Measurements from ENCODE around the gene SKAP1. TPM values are rescaled to one million over a fixed set of nuclear protein-coding genes. Genes with fewer than 3 reads are reported as not detected.

SKAP1 gene
- total RNA-seq, 1 donor from 2014 or later, result not detected

- no peaks in the 10 kb centered on the region for H3K4me1 Mint-ChIP-seq (ENCODE audit: low read depth, unreplicated experiment)
- TF ChIP-seq, protein P1, sequence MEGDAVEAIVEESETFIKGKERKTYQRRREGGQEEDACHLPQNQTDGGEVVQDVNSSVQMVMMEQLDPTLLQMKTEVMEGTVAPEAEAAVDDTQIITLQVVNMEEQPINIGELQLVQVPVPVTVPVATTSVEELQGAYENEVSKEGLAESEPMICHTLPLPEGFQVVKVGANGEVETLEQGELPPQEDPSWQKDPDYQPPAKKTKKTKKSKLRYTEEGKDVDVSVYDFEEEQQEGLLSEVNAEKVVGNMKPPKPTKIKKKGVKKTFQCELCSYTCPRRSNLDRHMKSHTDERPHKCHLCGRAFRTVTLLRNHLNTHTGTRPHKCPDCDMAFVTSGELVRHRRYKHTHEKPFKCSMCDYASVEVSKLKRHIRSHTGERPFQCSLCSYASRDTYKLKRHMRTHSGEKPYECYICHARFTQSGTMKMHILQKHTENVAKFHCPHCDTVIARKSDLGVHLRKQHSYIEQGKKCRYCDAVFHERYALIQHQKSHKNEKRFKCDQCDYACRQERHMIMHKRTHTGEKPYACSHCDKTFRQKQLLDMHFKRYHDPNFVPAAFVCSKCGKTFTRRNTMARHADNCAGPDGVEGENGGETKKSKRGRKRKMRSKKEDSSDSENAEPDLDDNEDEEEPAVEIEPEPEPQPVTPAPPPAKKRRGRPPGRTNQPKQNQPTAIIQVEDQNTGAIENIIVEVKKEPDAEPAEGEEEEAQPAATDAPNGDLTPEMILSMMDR (IDR thresholded peaks at IDR 0.05; ENCODE audit: insufficient read depth, low read depth, low read length), result no peak
- no peak for TF ChIP-seq EZH2 (IDR thresholded peaks at IDR 0.05; ENCODE audit: insufficient read depth, low read length)
- H3K4me3 ChIP-seq (ENCODE audit: insufficient read depth, low read depth, low read length), result no peak overlapping the region
- no peak overlapping the region for H2AFZ ChIP-seq (ENCODE audit: low read depth, low read length)
- FAIRE-seq, result no peak
- H3K4me3 Mint-ChIP-seq (ENCODE audit: unreplicated experiment), result no peak overlapping the region
- peaks cover 60% of the 10 kb centered on the region for H3K27me3 ChIP-seq (ENCODE audit: insufficient read depth, low read length)
- no peaks in the 10 kb centered on the region for H3K36me3 ChIP-seq (ENCODE audit: insufficient read depth, low read length)
- H3K27ac Mint-ChIP-seq (ENCODE audit: unreplicated experiment), result no peak overlapping the region
- DNase-seq (ENCODE audit: low read depth), result no peak
- H3K4me2 ChIP-seq (ENCODE audit: low read length), result no peak overlapping the region
- no peak overlapping the region for H3K9ac ChIP-seq (ENCODE audit: low read length)
- no peak overlapping the region for H3K27ac ChIP-seq (ENCODE audit: low read depth, low read length)
- H3K79me2 ChIP-seq (ENCODE audit: insufficient read depth, low read length), result no peaks in the 10 kb centered on the region
- peaks cover 29% of the 10 kb centered on the region for H3K27me3 Mint-ChIP-seq (ENCODE audit: low read depth, unreplicated experiment)
- no peaks in the 10 kb centered on the region for H3K9me3 ChIP-seq (ENCODE audit: insufficient read depth, low read depth, low read length)
- no peaks in the 10 kb centered on the region for H3K36me3 Mint-ChIP-seq (ENCODE audit: low read depth, unreplicated experiment)
- H3K4me1 ChIP-seq (ENCODE audit: insufficient read depth, low read length), result no peaks in the 10 kb centered on the region
- H3K9me3 Mint-ChIP-seq (ENCODE audit: unreplicated experiment), result no peaks in the 10 kb centered on the region
- no peaks in the 10 kb centered on the region for H4K20me1 ChIP-seq (ENCODE audit: insufficient read depth, low read length)
Measured at GRCh38 chr17:48333034-48333530, 96.9 kb downstream of the SKAP1 start.

DNA sequence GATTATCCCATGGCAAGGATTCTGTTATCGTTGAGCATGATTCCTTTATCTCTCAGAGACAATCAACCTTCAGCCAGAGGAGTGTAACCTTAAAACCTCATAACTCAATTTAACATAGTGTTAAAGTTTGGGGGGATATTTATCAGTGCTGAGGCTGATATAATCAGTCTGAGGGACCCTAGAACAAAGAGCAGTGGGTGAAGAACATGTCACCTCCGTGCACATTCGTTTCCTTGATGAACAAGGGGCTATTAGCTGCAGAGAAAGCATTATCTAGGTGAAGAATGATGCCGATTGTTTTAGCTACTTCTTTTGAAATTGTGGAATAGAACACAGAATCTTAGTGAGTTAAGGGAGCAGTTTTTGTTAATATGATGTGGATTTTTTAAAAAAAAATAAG is 99.1 kb downstream of the SKAP1 start:
- peaks cover 21% of the 10 kb centered on the region for H3K27me3 Mint-ChIP-seq (ENCODE audit: low read depth, unreplicated experiment)
- H3K27ac Mint-ChIP-seq (ENCODE audit: unreplicated experiment), result no peak overlapping the region
- peaks cover 66% of the 10 kb centered on the region for H3K27me3 ChIP-seq (ENCODE audit: insufficient read depth, low read length)

DNA sequence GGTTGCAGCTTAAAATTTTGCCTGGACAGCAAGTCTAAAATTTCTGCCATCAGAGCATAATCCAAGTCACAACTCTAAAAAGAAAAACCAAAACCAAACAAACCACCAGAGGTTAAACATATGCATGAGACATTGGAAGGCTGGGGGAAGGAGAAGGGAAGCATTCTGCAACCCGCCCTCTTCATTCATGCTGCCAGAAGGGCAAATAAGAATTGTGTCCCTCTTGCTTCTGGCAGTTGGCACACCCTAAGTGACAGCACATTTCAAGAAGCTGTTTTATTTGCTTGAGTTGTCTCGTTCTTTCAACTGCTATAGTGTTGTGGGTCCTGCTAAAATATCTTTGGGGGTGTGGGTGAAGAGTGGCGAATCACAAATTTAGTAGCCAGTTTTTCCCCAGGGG is 99.6 kb downstream of the SKAP1 start:
- no peaks in the 10 kb centered on the region for H3K9me3 ChIP-seq (ENCODE audit: insufficient read depth, low read depth, low read length)
- H3K9ac ChIP-seq (ENCODE audit: low read length), result no peak overlapping the region
- no peaks in the 10 kb centered on the region for H3K9me3 Mint-ChIP-seq (ENCODE audit: unreplicated experiment)
- no peak overlapping the region for H3K4me3 Mint-ChIP-seq (ENCODE audit: unreplicated experiment)
- no peaks in the 10 kb centered on the region for H4K20me1 ChIP-seq (ENCODE audit: insufficient read depth, low read length)
- H3K27ac ChIP-seq (ENCODE audit: low read depth, low read length), result no peak overlapping the region
- no peaks in the 10 kb centered on the region for H3K79me2 ChIP-seq (ENCODE audit: insufficient read depth, low read length)
- TF ChIP-seq, protein P1 (IDR thresholded peaks at IDR 0.05; ENCODE audit: insufficient read depth, low read depth, low read length), result no peak
- TF ChIP-seq EZH2 (IDR thresholded peaks at IDR 0.05; ENCODE audit: insufficient read depth, low read length), result no peak
- FAIRE-seq, result no peak
- H3K4me2 ChIP-seq (ENCODE audit: low read length), result no peak overlapping the region
- H3K36me3 ChIP-seq (ENCODE audit: insufficient read depth, low read length), result no peaks in the 10 kb centered on the region
- H3K27ac Mint-ChIP-seq (ENCODE audit: unreplicated experiment), result no peak overlapping the region
- no peaks in the 10 kb centered on the region for H3K4me1 Mint-ChIP-seq (ENCODE audit: low read depth, unreplicated experiment)
- no peak overlapping the region for H3K4me3 ChIP-seq (ENCODE audit: insufficient read depth, low read depth, low read length)
- H3K36me3 Mint-ChIP-seq (ENCODE audit: low read depth, unreplicated experiment), result no peaks in the 10 kb centered on the region
- H3K4me1 ChIP-seq (ENCODE audit: insufficient read depth, low read length), result no peaks in the 10 kb centered on the region
- DNase-seq (ENCODE audit: low read depth), result no peak
- no peak overlapping the region for H2AFZ ChIP-seq (ENCODE audit: low read depth, low read length)
- H3K27me3 Mint-ChIP-seq (ENCODE audit: low read depth, unreplicated experiment), result peaks cover 20% of the 10 kb centered on the region
- peaks cover 65% of the 10 kb centered on the region for H3K27me3 ChIP-seq (ENCODE audit: insufficient read depth, low read length)

More for the DNA sequence above, 99.1 kb downstream of the SKAP1 start:
- no peaks in the 10 kb centered on the region for H4K20me1 ChIP-seq (ENCODE audit: insufficient read depth, low read length)
- Mint-ChIP-seq H3K4me1 (ENCODE audit: low read depth, unreplicated experiment) (no peaks in the 10 kb centered on the region), H3K4me3 (ENCODE audit: unreplicated experiment) (no peak overlapping the region), H3K9me3 (ENCODE audit: unreplicated experiment) (no peaks in the 10 kb centered on the region), H3K36me3 (ENCODE audit: low read depth, unreplicated experiment) (no peaks in the 10 kb centered on the region)
- FAIRE-seq (no peak), DNase-seq (ENCODE audit: low read depth) (no peak)
- no peak overlapping the region for H3K9ac ChIP-seq (ENCODE audit: low read length)
- no peak for TF ChIP-seq EZH2 (IDR thresholded peaks at IDR 0.05; ENCODE audit: insufficient read depth, low read length)
- TF ChIP-seq, protein P1 (IDR thresholded peaks at IDR 0.05; ENCODE audit: insufficient read depth, low read depth, low read length), result no peak
- H3K9me3 ChIP-seq (ENCODE audit: insufficient read depth, low read depth, low read length), result no peaks in the 10 kb centered on the region
- no peaks in the 10 kb centered on the region for H3K36me3 ChIP-seq (ENCODE audit: insufficient read depth, low read length)
- H3K79me2 ChIP-seq (ENCODE audit: insufficient read depth, low read length), result no peaks in the 10 kb centered on the region
- no peak overlapping the region for H3K27ac ChIP-seq (ENCODE audit: low read depth, low read length)
- H2AFZ ChIP-seq (ENCODE audit: low read depth, low read length), result no peak overlapping the region
- no peaks in the 10 kb centered on the region for H3K4me1 ChIP-seq (ENCODE audit: insufficient read depth, low read length)
- H3K4me3 ChIP-seq (ENCODE audit: insufficient read depth, low read depth, low read length), result no peak overlapping the region
- H3K4me2 ChIP-seq (ENCODE audit: low read length), result no peak overlapping the region
